Spleen (tissue), 7 donors: ENCODE results near the gene PLA2G4A.

Experiments
- CTCF ChIP-seq, 11 experiments: fragments of 200-600 bp in 7 of 11; fragments of 450-650 bp in 4 of 11; sonication (generic) in 4 of 11; IDR thresholded peaks in 8 of 11; conservative IDR thresholded peaks in 3 of 11; 1 replicate in 7 of 11; 2 replicates in 4 of 11; pipeline versions ENCODE4 v1.4.0 to v1.8.0; 2016 to 2021; ENCODE audit warnings: antibody characterized with exemption in 11 of 11, inconsistent platforms in 4 of 11, mild to moderate bottlenecking in 1 of 11
- POLR2A ChIP-seq, 3 donors: fragments of 450-650 bp; IDR thresholded peaks; one replicate each; pipeline ENCODE4 v1.5.1; 2017; ENCODE audit warnings: antibody characterized with exemption in 3 of 3, mild to moderate bottlenecking in 1 of 3
- donor health status: DM: no; HTN: no; CAD: no; lungs with moderate emphysema.
- donor health status: DM: no; HTN: no; CAD: no.
- donor health status: DM: no; HTN: no; CAD: no.

- no peak for TF ChIP-seq CTCF (IDR thresholded peaks at IDR 0.05 in 8 of 11, conservative IDR thresholded peaks at IDR 0.05 in 3 of 11)
- TF ChIP-seq POLR2A (IDR thresholded peaks at IDR 0.05) = no peak
These were observed 25.4 kb downstream of the PLA2G4A start for GRCh38 chr1:186854102-186854501.
